ENCODE results near the gene TMEM116. TPM values are rescaled to one million over a fixed set of nuclear protein-coding genes. Genes with fewer than 3 reads are reported as not detected.
A peak's percentile ranks its signal among the peaks of the same experiment; 100 is the strongest.

Gene TMEM116
- polyA plus RNA-seq, 1 donor (not counting 4 experiments of a cell fraction or from before 2014, with no cell fraction given), result 7.7 TPM

- no peak overlapping the region for H2AFZ ChIP-seq (ENCODE audit: control insufficient read depth, low read length)
- no peak overlapping the region for H3K27ac ChIP-seq (ENCODE audit: control insufficient read depth, insufficient read depth, low read length)
- no peaks in the 10 kb centered on the region for H4K20me1 ChIP-seq (ENCODE audit: control insufficient read depth, extremely low read depth, insufficient read depth, low read length)
- no peaks in the 10 kb centered on the region for H3K4me1 ChIP-seq (ENCODE audit: control insufficient read depth, extremely low read depth, insufficient read depth, low read length)
- no peak overlapping the region for H3K9ac ChIP-seq (ENCODE audit: control insufficient read depth, extremely low read depth, insufficient read depth, low read length)
- H3K4me3 ChIP-seq (ENCODE audit: control insufficient read depth in 2 of 3, extremely low read depth in 1 of 3, insufficient read depth in 2 of 3, low read depth in 1 of 3, low read length in 3 of 3), result no peak overlapping the region
- no peaks in the 10 kb centered on the region for H3K79me2 ChIP-seq (ENCODE audit: control insufficient read depth, insufficient read depth, low read length)
- H3K36me3 ChIP-seq (ENCODE audit: control insufficient read depth in 2 of 2, extremely low read depth in 1 of 2, insufficient read depth in 2 of 2, low read length in 2 of 2), result peaks cover 3 to 11% of the 10 kb centered on the region in 2 experiments
- dilution Hi-C loops (cut with MboI; ENCODE audit: extremely low pct_ligation_motif_present, low sequenced_read_pairs), result no loop called here
- DNase-seq (ENCODE audit: low read depth, low spot score), result no peak
- FAIRE-seq, result no peak
- TF ChIP-seq EZH2 (IDR thresholded peaks at IDR 0.05; ENCODE audit: low read length) (no peak), CTCF (optimal IDR thresholded peaks at IDR 0.05 in 1 of 3, IDR thresholded peaks at IDR 0.05 in 1 of 3, conservative IDR thresholded peaks at IDR 0.05 in 1 of 3; ENCODE audit: extremely low read depth in 1 of 3, insufficient read depth in 2 of 3, low read length in 3 of 3) (no peak)
- no peaks in the 10 kb centered on the region for H3K9me1 ChIP-seq (ENCODE audit: control insufficient read depth, extremely low read depth, insufficient read depth, low read length)
- no peak overlapping the region for H3K4me2 ChIP-seq (ENCODE audit: control insufficient read depth, extremely low read depth, insufficient read depth, low read depth, low read length)
- no peaks in the 10 kb centered on the region for H3K9me3 ChIP-seq (ENCODE audit: control insufficient read depth, low read depth, low read length)
- H3K27me3 ChIP-seq (ENCODE audit: control insufficient read depth, extremely low read depth, insufficient read depth, low read length), result no peaks in the 10 kb centered on the region
Observed at GRCh38 chr12:111904446-111904975, 108.5 kb downstream of the TMEM116 start.

GRCh38 chr12:111901182-111901581, 111.8 kb downstream of the TMEM116 start:
- H3K9me1 ChIP-seq (ENCODE audit: control insufficient read depth, extremely low read depth, insufficient read depth, low read length), result no peaks in the 10 kb centered on the region
- H3K9me3 ChIP-seq (ENCODE audit: control insufficient read depth, low read depth, low read length), result no peaks in the 10 kb centered on the region
- no peaks in the 10 kb centered on the region for H3K4me1 ChIP-seq (ENCODE audit: control insufficient read depth, extremely low read depth, insufficient read depth, low read length)
- H3K27me3 ChIP-seq (ENCODE audit: control insufficient read depth, extremely low read depth, insufficient read depth, low read length), result no peaks in the 10 kb centered on the region
- no peaks in the 10 kb centered on the region for H3K79me2 ChIP-seq (ENCODE audit: control insufficient read depth, insufficient read depth, low read length)
- H3K9ac ChIP-seq (ENCODE audit: control insufficient read depth, extremely low read depth, insufficient read depth, low read length), result no peak overlapping the region
- H3K4me3 ChIP-seq (ENCODE audit: control insufficient read depth in 2 of 3, extremely low read depth in 1 of 3, insufficient read depth in 2 of 3, low read depth in 1 of 3, low read length in 3 of 3), result no peak overlapping the region
- TF ChIP-seq CTCF (optimal IDR thresholded peaks at IDR 0.05 in 1 of 3, IDR thresholded peaks at IDR 0.05 in 1 of 3, conservative IDR thresholded peaks at IDR 0.05 in 1 of 3; ENCODE audit: extremely low read depth in 1 of 3, insufficient read depth in 2 of 3, low read length in 3 of 3) (peak in 1 of 3 experiments; percentile 5), EZH2 (IDR thresholded peaks at IDR 0.05; ENCODE audit: low read length) (no peak)
- no peak overlapping the region for H3K27ac ChIP-seq (ENCODE audit: control insufficient read depth, insufficient read depth, low read length)
- no peak overlapping the region for H2AFZ ChIP-seq (ENCODE audit: control insufficient read depth, low read length)
- no peak overlapping the region for H3K4me2 ChIP-seq (ENCODE audit: control insufficient read depth, extremely low read depth, insufficient read depth, low read depth, low read length)
- DNase-seq (ENCODE audit: low read depth, low spot score), result no peak
- H4K20me1 ChIP-seq (ENCODE audit: control insufficient read depth, extremely low read depth, insufficient read depth, low read length), result no peaks in the 10 kb centered on the region
- dilution Hi-C loops (cut with MboI; ENCODE audit: extremely low pct_ligation_motif_present, low sequenced_read_pairs), result no loop called here
- no peak for FAIRE-seq
- H3K36me3 ChIP-seq (ENCODE audit: control insufficient read depth in 2 of 2, extremely low read depth in 1 of 2, insufficient read depth in 2 of 2, low read length in 2 of 2), result peaks cover 3 to 16% of the 10 kb centered on the region in 2 experiments
